Activated CD4-positive, alpha-beta T cell treated with anti-CD3 and anti-CD28 coated beads, Interleukin-10, Interleukin-2, amounts not matched to agents 100 ng/mL and 50 ng/mL, durations not matched to agents 16 hours and 8 hours (primary cell): ENCODE results near the gene ERO1B.
"Not testable (repeated sequence)": the region's sequence is repeated elsewhere in the genome, so short reads cannot be mapped to it uniquely, and the experiment has no call there.

Experiments used
- DNase-seq: peaks from one replicate; pipeline ENCODE4 v3.0.0-alpha.2; 2020

Gene ERO1B

DNA sequence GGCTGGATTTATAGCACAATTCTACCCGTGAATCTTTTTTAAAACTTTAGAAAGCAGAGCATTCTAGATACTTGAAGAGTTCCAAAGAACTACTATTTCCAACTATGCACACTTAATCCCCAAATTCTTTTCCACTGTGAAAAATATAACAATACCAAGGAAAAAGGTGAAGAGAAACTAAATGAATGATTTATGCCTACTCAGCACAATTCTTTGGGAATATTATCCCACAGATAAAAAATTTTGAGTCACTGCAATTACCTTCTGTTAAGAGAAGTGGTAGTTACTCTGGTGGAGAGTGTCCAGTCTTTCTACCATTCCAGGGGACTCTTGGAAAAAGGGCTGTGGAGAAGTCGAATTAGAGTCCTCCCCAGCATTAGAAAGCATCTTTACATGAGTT lies 39.2 kb downstream of the ERO1B start:
- DNase-seq: no peak

DNA sequence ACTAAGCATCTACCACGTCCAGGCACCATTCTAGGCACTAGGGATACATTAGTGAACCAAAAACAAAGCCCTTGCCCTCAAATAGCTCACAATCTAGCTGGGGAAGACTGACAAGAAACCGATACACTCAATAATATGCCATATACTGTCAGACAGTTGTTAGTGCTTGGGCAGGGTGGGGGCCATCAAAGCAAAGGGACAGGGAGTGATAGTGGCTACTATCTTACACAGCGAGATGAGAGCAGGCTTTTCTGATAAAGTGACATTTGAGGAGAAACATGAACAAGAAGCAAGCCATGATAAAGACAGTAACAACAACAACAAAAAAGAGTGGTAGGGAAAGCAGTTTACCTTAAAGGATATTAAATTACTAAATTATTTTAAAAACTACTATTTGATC lies 41.1 kb downstream of the ERO1B start:
- no peak for DNase-seq

DNA sequence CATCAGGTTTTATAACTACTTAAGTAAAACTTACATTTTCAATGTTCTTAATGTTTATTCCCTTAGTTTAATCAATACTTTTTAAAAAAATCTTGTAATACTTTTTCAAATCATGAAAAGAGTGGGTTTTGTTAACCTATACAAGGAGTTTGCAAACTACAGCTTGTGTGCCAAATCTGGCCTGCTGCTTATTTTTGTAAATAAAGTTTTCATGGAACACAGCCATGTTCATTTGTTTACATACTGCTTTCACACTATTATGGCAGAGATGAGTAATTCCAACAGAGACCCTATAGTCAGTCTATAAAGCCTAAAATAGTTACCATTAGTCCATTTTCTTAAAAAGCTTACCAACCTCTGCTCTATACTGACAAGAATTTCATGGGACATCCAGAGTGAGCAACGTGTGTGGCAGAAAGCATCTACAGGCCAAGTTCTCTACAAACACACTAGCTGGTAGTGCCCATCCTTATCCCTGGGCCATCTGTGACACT lies 42.6 kb downstream of the ERO1B start:
- no peak for DNase-seq

DNA sequence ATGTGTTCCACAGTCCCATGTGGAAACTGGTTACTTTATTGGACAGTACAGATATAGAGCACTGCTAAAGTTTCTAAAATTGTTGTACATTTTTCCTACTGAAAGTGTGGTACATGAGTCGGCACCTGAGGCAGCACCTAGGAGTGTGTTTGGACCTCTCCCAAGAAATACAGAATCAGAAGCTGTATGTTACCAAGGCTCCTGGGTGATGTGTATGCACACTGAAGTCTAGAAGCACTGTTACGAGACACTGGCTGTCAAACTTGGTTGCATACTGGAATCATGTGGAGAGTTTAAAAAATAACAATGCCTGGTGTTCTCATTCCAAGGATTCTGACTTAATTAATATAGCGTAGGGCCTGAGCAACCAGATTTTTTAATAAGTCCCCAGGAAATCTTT lies 46.6 kb downstream of the ERO1B start:
- DNase-seq: no peak

DNA sequence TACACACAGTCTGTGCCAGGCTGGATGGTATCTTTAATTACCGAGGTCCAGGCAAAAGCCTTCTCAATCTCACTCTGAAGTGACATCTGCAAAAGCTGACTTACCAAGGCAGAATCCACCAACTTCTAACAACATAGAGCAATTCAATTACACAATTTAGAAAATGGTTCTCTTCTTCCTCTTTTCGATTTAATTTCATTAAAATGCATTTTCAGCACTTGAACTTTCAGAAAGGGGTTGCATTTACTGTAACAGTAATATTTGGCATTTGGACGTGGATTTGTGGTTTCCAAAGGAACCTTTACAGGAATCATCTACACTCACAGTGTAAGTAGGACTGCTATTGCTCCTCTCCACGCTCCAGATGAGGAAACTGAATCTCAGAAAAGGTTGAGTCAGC lies 53.3 kb downstream of the ERO1B start:
- no peak for DNase-seq

DNA sequence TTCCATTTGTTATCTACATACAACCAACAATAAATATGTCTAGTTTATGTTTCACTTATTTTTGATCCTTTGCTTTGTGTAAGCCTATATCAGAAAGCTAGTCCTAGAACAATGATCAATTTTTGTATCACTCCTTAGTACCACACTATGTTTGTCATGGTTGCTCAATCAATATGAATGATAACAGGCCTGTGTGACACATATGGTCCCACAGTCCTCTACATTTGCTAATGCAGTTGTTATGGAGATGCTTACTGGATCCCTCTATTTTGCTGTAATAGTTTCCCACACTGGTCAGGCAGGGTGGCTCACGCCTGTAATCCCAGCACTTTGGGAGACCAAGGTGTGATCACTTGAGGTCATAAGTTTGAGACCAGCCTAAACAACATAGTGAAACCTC lies 59.1 kb downstream of the ERO1B start:
- no peak for DNase-seq

DNA sequence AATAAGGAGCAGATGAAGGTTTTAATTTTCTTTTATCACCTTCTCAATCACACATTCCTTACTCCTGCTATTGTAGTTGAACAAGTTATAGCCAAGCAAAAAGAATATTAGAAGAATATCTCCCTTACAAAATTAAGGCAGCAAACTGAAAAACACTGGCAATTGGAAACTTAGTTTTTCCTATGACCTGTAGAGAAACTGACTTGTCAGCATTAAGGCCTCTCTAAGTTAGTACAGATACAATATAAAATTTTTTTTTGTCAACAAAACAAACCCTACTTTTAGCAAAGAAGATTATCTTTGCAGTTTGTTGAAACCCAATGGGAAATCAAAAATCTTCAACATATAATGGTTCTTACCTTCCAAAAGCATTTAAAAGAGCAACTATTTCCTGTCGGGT lies 61.3 kb downstream of the ERO1B start:
- no peak for DNase-seq

DNA sequence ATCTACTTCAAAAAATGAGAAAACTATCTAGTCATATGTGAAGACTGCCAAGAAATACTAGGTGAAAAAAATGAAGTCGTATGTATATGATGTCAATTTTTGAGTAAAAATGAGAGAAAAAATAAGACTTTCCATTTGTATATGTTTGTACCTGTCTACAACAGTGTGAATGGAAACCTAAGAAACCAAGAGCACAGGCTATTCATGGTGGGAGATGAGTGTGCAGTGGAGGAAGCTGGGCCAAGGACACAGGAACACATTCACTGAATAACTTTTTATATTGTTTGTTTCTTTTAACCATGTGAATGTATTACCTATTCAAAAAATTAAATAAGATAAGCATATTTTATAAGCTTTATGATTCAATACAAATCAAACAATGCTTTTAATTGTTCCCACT lies 67.0 kb downstream of the ERO1B start:
- peak; percentile 26 for DNase-seq

DNA sequence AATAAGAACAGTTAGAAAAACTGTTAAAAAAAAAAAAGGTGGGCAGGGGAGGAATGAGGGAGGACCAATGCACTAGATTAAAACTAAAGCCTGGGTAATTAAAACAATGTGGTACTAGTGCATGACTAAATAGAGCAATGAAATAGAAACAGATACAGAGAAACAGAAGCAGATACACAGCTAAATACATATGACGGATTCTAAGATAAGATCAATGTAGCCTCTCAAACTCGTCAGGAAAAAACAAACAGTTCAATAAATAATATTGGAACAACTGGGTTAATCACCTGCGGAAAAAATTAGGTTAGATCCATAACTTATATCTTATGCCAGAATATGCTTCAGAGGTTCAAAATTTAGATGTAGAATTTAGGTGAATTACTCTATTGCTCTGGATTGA lies 68.2 kb downstream of the ERO1B start:
- no peak for DNase-seq

DNA sequence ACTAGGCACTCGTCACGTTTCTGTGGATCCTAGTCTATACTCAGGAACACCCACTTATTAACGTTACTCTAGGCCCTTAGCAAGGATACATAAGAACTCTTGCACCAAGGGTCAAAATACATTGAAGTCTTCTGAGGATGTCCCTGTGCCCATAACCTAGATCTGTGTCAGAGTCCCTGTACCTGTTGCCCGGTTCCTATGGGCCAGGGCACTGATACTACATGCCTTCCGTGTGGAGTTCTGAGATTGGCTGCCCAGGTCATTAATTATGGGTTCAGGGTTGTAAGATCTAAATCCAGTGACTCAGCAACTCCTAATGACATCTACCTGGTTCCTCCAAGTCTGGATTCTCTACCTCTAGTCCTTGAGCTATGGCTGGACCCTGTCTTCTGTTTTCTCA lies 69.9 kb downstream of the ERO1B start:
- no peak for DNase-seq

DNA sequence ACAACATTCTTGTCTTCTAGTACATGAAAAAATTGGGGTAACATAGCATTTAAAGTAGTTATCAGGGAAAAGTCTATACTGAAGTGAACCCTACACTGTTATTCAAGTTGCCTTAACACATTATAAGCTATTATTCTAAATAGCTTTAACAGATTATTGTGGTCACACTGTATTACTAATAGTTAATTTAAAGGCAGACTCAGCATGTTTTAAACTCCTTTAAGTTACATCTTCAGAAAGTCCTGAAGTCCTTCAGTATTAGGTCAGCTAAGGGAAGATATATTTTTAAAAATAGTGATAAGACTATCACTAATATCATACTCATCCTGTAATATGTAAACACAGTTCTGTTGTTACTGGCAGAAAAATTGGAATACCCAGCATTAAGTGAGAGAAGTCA lies 72.0 kb downstream of the ERO1B start:
- no peak for DNase-seq

DNA sequence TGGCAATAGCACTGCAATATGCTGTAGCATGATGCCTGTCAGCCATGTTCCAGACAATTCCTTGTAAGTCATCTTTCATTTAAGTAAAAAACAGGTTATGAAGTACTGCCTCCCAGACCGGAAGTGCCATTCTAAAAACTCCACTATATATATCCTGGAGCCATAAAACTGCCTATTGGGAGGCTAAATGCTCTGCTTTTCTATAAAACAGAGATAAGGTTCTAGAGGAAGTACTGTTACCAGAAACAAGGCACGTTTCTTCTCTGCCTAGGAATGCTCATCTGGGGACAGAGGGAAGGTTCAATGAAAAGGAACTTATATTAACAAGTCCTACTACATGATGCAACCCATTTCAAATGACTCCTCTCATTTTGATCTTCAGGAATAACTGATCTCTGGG lies 72.6 kb downstream of the ERO1B start:
- DNase-seq: no peak

DNA sequence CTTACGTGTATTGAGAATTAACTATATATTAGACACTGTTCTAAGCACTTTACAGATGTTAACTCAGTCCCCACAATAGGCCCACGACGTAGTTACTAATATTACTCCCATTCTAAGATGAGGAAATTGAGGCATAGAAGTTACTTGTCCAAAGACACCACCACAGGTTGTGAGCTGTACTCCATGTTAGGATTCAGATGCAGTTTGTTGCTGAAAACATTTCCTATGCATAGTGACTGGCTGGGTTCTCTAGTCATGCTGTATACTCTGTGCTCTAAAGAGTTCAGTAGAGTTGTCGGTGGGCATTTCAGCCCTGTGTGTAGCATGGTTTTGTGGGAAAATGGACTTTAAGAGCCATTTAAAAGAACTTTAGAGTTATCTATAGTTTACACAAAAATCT lies 74.2 kb downstream of the ERO1B start:
- DNase-seq: no peak

DNA sequence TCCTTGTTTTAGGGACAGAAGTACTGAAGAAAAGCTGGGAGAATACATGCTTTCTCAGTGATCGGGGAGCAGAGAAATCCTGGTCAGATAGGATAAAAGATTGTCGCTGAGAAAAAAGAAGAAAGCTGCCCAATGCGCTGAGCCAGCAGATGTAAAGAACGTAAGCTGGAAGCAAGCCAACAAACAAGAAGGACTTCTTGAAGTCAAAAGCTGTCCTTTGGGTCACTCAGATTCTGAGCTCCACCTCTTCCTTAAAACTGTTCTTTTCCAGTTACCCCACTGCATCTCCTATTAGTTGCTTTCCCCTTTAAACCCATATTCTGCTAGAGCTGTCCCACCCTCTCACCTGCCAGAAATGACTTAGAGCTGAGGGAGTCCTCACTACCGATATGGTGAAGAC lies 74.6 kb downstream of the ERO1B start:
- no peak for DNase-seq

DNA sequence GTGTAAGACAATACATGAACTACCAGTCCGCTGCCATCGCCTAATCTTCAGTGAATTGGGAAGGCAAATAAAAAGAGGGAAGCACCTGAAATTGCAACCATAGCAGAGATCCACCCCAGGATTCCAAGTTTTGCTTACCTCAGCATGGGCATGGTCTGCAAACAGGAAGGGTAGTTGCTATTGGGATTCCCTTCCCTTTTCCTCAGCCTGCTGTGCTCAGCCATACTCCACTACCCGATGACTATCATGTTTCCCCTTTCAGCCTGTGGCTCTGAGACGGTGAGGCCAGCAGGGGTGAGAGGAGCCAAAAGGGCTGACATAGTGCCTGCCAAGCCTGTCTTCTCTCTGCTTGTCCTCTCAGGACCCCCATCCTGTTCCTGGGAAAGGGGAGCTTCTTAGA lies 75.2 kb downstream of the ERO1B start:
- no peak for DNase-seq

DNA sequence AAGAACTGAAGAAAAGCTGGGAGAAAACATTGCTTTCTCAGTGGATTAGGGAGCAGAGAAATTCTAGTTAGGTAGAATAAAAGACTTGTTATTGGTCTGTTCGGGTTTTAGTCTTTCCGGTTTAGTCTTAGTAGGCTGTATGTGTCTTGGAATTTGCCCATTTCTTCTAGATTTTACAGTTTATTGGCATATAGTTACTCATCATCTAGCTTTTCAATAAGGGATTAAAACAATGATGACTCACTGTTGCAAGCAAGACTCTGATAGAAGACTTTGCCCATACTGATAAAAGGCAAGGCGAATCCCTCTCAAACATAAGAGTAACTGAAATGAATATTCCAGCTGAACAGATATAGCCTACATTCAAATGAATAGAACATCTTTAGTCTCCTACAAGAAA lies 77.1 kb downstream of the ERO1B start:
- no peak for DNase-seq

DNA sequence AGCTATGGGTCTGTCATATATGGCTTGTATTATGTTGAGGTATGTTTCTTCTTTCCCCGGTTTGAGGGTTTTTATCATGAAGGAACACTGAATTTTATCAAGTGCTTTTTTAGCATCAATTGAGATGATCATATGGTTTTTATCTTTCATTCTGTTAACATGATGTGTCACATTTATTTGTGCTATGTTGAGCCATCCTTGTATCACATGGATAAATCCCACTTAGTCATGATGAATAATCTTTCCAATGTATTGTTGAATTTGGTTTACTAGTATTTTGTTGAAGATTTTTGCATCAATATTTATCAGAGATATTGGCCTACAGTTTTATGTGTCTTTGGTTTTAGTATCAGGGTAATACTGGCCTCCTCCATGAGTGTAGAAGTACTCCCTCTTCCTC lies 77.7 kb downstream of the ERO1B start:
- no peak for DNase-seq

DNA sequence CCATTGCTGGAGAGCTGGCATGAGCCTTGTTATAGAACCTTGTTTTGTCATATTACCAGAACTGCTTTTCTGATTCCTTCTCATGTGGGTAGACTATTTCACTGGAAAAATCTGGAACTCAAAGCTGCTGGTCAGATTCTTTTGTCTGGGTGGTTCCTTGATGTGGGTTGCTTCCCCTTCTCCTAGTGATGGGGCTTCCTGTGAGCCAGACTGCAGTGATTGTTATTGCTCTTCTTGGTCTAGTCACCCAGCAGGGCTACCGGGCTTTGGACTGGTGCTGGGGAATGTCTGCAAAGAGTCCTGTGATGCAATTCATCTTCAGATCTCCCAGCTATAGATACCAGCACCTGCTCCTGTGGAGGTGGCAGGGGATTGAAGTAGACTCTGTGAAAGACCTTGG lies 80.0 kb downstream of the ERO1B start:
- DNase-seq: no peak

DNA sequence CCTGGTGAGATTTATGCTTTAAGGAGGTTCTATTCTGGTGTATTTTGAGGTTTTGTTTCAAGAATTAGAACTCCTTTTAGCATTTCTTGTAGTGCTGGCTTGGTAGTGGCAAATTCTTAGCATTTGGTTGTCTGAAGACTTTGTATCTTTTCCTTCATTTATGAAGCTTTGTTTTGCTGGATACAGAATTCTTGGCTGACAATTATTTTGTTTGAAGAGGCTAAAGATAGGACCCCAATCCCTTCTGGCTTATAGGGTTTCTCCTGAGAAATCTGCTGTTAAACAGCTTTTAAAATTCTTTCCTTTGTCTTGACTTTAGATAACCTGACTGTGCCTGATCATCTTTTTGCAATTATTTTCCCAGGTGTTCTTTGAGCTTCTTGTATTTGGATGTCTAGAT lies 80.8 kb downstream of the ERO1B start:
- DNase-seq: no peak

DNA sequence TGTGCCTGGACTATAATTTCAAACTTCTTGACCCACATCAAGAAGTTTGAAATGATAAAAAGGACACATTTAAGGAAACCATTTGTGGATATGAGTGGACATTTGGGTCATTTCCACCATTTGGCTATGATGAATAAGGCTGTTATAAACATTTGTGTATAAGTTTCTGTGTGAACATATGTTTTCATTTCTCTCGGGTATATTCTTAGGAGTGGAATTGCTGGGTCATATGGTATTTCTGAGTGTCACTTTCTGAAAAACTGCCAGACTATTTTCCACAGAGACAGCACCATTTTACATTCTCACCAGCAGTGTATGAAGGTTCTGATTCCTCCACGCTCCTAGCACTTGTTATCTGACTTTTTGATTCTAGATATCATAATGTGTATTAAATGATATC lies 88.6 kb downstream of the ERO1B start:
- DNase-seq: no peak

DNA sequence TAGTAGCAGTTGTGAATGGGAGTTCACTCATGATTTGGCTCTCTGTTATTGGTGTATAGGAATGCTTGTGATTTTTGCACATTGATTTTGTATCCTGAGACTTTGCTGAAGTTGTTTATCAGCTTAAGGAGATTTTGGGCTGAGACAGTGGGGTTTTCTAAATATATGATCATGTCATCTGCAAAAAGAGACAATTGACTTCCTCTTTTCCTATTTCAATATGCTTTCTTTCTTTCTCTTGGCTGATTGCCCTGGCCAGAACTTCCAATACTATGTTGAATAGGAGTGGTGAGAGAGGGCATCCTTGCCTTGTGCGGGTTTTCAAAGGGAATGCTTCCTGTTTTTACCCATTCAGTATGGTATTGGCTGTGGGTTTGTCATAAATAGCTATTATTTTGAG lies 93.7 kb downstream of the ERO1B start:
- DNase-seq: not testable (repeated sequence)

DNA sequence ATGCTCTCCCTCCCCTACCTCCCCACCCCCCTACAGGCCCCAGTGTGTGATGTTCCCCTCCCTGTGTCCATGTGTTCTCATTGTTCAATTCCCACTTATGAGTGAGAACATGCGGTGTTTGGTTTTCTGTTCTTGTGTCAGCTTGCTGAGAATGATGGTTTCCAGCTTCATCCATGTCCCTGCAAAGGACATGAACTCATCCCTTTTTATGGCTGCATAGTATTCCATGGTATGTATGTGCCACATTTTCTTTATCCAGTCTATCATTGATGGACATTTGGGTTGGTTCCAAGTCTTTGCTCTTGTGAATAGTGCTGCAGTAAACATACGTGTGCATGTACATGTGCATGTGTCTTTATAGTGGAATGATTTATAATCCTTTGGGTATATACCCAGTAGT lies 95.3 kb downstream of the ERO1B start:
- not testable (repeated sequence) for DNase-seq

DNA sequence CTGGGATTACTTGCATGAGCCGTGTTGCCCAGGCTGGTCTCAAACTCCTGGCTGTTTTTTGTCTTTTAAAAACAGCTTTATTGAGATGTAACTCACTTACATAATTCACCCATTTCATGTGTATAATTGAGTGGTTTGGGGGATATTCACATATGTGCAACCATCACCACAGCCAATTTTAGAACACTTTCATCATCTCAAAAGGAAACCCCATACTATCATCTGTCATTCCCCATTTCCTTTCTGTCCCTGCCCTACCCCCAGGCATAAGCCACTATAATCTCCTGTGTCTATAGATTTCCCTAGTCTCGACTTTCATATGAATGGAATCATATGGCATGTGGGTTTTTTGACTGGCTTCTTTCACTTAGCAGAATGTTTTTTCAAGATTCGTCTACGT lies 96.1 kb downstream of the ERO1B start:
- DNase-seq: no peak

DNA sequence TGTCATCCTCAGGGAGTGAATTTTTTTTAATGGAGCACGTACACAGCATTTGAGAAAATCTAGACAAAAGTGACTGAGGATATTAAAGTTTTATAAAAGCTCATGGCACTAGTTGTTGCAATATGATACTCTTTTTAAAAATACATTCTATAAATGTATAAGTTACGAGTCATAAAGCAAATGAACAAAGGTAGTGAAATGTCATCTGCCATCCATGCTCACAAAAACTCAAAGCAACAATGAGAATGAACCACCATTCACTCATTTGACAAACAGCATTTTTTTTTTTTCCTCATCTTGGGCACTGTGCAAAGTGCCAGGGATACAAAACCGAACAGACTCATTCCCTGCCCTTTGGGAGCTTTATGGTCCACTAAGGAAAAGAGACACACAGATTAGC lies 100.7 kb downstream of the ERO1B start:
- no peak for DNase-seq

DNA sequence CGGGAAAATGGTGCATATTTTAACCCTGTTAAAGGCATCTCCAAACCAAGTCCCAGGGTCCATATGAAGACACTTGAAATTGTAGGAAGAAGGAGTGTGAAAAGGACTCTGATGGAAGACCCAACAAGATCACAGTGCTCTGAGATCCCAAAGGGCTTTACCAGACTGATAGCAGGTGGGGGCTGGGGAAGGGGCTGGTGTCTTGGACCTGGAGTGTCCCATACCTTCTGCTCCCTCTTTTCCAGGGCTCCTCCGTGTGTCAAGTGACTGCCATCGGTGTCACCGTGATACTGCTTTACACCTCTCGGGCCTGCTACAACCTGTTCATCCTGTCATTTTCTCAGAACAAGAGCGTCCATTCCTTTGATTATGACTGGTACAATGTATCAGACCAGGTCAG lies 102.1 kb downstream of the ERO1B start:
- DNase-seq: no peak
